ENCODE results near the gene SAMD13. TPM values are rescaled to one million over a fixed set of nuclear protein-coding genes. Genes with fewer than 3 reads are reported as not detected.

The SAMD13 gene
- total RNA-seq, 1 experiment from 2014 or later = 0.61 TPM

GRCh38 chr1:84339503-84339902 lies 38.0 kb downstream of the SAMD13 start:
- peaks cover 9 to 31% (median 24%) of the 10 kb centered on the region in 3 experiments for H3K36me3 Mint-ChIP-seq (ENCODE audit: insufficient read depth in 1 of 3, low read depth in 3 of 3)
- TF ChIP-seq CTCF (conservative IDR thresholded peaks at IDR 0.05) = no peak
- peaks cover 31% of the 10 kb centered on the region in 2 experiments for H3K9me3 Mint-ChIP-seq

More at GRCh38 chr1:84339503-84339902, 38.0 kb downstream of the SAMD13 start:
- Mint-ChIP-seq H3K4me3 (no peak overlapping the region), H3K27me3 (ENCODE audit: low read depth) (no peaks in the 10 kb centered on the region; the same call in none of the 2 replicates), H3K27ac (peak overlapping the region in 1 of 3 experiments; percentile 49; a peak in 1 of 7 replicates), H3K4me1 (no peaks in the 10 kb centered on the region)
- Histone ChIP-seq H3K27ac (ENCODE audit: insufficient read length, low read depth, low read length) (no peak overlapping the region), H3K18ac (ENCODE audit: insufficient read length, low read depth, low read length) (no peak overlapping the region), H3K14ac (ENCODE audit: insufficient read depth, low read length) (no peak overlapping the region), H4K91ac (ENCODE audit: insufficient read length, low read depth, low read length) (no peak overlapping the region), H3K79me1 (ENCODE audit: insufficient read depth, low read depth, low read length, poor library complexity, severe bottlenecking) (no peaks in the 10 kb centered on the region), H3K56ac (ENCODE audit: insufficient read length, low read depth, low read length) (no peak overlapping the region), H3K23me2 (ENCODE audit: insufficient read length, low read depth, low read length, poor library complexity, severe bottlenecking) (no peaks in the 10 kb centered on the region), H3K4me1 (ENCODE audit: insufficient read depth, low read length) (no peaks in the 10 kb centered on the region), H2AK5ac (ENCODE audit: insufficient read length, low read length) (no peak overlapping the region), H3K79me2 (ENCODE audit: insufficient read depth, low read length) (no peaks in the 10 kb centered on the region), H3K4ac (ENCODE audit: low read depth, low read length) (no peak overlapping the region), H2AFZ (ENCODE audit: low read length) (no peak overlapping the region), H3K27me3 (ENCODE audit: insufficient read depth, low read length) (no peaks in the 10 kb centered on the region), H2BK120ac (ENCODE audit: low read depth, low read length, poor library complexity, severe bottlenecking) (no peak overlapping the region), H3T11ph (ENCODE audit: low read length) (no peak overlapping the region), H3K9me3 (ENCODE audit: control insufficient read depth, low read depth, low read length) (no peaks in the 10 kb centered on the region), H2BK15ac (ENCODE audit: low read depth, low read length) (no peak overlapping the region), H4K5ac (ENCODE audit: insufficient read length, low read depth, low read length) (no peak overlapping the region), H2BK12ac (ENCODE audit: insufficient read length, low read depth, low read length) (no peak overlapping the region), H3K4me2 (ENCODE audit: insufficient read depth, insufficient read length, low read length) (no peak overlapping the region), H2BK5ac (ENCODE audit: insufficient read length, low read length) (no peak overlapping the region), H4K20me1 (ENCODE audit: control insufficient read depth, insufficient read depth, insufficient read length) (no peaks in the 10 kb centered on the region), H3K23ac (ENCODE audit: insufficient read length, low read depth, low read length) (no peak overlapping the region), H2BK20ac (ENCODE audit: low read depth, low read length, poor library complexity, severe bottlenecking) (no peak overlapping the region), H3K9ac (ENCODE audit: extremely low read depth, insufficient read length, low read length) (no peak overlapping the region), H4K8ac (replicated peaks; ENCODE audit: insufficient read length, low read depth, low read length) (no peak overlapping the region)
- no peak for DNase-seq
- WGBS (ENCODE audit: extremely low coverage, insufficient read length, low lambda C conversion rate) = no CpG with 5 or more reads among the region's 3 CpGs
